Measurements from ENCODE around the gene SULT1C4. TPM values are rescaled to one million over a fixed set of nuclear protein-coding genes. Genes with fewer than 3 reads are reported as not detected.

SULT1C4 gene
- total RNA-seq, 2 donors from 2014 or later = 2.8 TPM; not detected in 1

DNA sequence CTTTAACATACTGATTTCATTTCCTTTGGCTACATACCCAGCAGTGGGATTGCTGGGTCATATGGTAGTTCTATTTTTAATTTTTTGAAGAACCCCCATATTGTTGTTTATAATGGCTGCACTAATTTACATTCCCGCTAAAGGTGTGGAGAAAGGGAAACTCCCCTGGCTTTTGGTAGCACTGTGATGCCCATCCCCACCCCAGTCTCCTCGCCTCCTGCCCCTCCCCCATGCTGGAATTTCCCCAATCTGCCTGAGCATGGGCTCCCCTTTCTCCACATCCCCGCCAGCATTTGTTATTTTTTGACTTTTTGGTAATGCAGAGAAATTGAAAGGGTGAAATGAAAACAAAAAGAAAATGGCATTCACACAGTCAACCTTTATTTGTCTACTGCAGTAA, 30.0 kb upstream of the SULT1C4 start:
- TF ChIP-seq, protein P1, sequence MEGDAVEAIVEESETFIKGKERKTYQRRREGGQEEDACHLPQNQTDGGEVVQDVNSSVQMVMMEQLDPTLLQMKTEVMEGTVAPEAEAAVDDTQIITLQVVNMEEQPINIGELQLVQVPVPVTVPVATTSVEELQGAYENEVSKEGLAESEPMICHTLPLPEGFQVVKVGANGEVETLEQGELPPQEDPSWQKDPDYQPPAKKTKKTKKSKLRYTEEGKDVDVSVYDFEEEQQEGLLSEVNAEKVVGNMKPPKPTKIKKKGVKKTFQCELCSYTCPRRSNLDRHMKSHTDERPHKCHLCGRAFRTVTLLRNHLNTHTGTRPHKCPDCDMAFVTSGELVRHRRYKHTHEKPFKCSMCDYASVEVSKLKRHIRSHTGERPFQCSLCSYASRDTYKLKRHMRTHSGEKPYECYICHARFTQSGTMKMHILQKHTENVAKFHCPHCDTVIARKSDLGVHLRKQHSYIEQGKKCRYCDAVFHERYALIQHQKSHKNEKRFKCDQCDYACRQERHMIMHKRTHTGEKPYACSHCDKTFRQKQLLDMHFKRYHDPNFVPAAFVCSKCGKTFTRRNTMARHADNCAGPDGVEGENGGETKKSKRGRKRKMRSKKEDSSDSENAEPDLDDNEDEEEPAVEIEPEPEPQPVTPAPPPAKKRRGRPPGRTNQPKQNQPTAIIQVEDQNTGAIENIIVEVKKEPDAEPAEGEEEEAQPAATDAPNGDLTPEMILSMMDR (IDR thresholded peaks at IDR 0.05) = no peak
- no peaks in the 10 kb centered on the region for H3K9me3 ChIP-seq

DNA sequence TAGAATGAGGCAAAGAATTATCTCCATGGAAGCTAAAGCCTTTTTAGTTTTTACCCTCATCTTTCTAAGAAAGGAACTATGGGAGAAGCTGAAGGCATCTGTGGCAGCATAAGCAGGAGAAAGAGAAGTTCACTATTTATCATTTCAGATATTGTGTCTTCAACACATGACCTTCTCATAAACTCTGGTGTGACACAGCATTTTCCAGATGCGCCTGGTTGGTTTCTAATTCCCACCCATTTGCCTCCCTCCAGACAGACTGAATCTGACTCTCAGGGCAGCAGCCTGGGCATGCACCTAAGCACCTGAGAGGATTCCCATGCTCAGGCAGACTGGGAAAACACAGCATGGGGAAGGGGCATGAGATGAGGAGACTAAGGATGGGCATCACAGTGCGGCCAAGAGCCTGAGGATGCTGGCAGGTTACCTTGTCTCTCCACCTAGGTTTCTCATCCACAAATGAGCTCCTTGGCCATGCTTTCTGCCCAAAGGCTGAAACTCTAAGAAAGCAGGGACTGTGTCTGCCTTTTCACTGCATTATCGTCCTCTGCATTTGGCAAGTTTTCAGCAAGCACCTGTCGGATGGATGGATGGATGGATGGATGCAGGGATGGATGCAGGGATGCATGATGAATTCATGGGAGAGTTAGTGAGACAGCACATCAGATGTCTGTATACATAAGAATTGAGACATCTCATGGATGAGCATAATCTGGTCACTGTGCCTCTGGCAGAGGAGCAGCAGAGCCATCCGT, 28.8 kb upstream of the SULT1C4 start:
- TF ChIP-seq, protein P1 (IDR thresholded peaks at IDR 0.05) = no peak
- no peaks in the 10 kb centered on the region for H3K27me3 ChIP-seq (replicated peaks; ENCODE audit: insufficient read depth)
- no peak for DNase-seq (ENCODE audit: low spot score)
- H3K4me1 ChIP-seq (ENCODE audit: control insufficient read depth in 1 of 2, low read depth in 2 of 2) = no peaks in the 10 kb centered on the region
- no peak overlapping the region for H3K4me3 ChIP-seq
- H3K36me3 ChIP-seq = no peaks in the 10 kb centered on the region
- no peaks in the 10 kb centered on the region for H3K9me3 ChIP-seq
- ATAC-seq (ENCODE audit: insufficient number of reproducible peaks, low FRiP score, low read depth) = no peak
- H3K27ac ChIP-seq = no peak overlapping the region

More for the DNA sequence above, 30.0 kb upstream of the SULT1C4 start:
- Histone ChIP-seq H3K4me1 (ENCODE audit: control insufficient read depth in 1 of 2, low read depth in 2 of 2) (no peaks in the 10 kb centered on the region), H3K36me3 (no peaks in the 10 kb centered on the region), H3K27ac (no peak overlapping the region), H3K4me3 (no peak overlapping the region), H3K27me3 (replicated peaks; ENCODE audit: insufficient read depth) (no peaks in the 10 kb centered on the region)
- DNase-seq (ENCODE audit: low spot score) (no peak), ATAC-seq (ENCODE audit: insufficient number of reproducible peaks, low FRiP score, low read depth) (no peak)

DNA sequence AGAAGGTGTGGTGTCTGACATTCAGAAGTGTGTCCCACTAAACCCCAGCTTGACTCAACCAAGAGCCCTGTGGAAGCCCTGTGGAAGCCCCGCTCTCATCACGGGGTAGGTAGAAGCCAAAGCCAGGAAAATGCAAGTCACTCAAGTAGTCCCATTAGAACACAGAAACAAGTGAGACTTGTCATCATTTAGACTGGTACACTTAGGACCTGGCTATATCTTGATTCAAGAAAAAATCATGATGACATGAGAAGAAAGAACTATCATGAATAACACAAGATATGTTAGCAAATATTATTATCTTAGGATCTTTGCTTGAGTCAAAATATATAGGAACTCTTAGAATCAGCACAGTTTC, 28.2 kb upstream of the SULT1C4 start:
- H3K9me3 ChIP-seq = no peaks in the 10 kb centered on the region
- no peaks in the 10 kb centered on the region for H3K36me3 ChIP-seq
- ATAC-seq (ENCODE audit: insufficient number of reproducible peaks, low FRiP score, low read depth) = no peak
- H3K27me3 ChIP-seq (replicated peaks; ENCODE audit: insufficient read depth) = no peaks in the 10 kb centered on the region
- TF ChIP-seq, protein P1 (IDR thresholded peaks at IDR 0.05) = no peak
- DNase-seq (ENCODE audit: low spot score) = no peak
- no peak overlapping the region for H3K4me3 ChIP-seq
- H3K27ac ChIP-seq = no peak overlapping the region
- H3K4me1 ChIP-seq (ENCODE audit: control insufficient read depth in 1 of 2, low read depth in 2 of 2) = no peaks in the 10 kb centered on the region

DNA sequence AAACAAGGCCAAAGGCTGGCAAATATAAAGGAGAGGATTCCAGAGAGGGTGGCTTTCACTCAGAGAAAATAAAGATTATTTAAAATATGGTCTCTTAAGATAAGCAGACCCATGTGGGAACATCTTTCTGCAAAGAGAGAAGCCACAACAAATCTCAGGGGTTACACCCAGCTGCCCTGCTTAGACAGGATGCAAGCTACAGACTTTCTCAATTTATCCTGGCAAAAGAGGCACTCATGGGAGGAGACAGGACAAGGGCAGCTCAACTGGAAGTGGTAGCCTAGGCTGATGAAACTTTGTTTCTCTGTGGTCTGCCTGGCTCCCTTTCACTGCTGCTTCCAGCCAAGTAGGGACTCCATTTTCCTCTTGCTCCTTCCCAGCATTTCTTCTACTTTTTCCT, 25.9 kb upstream of the SULT1C4 start:
- Histone ChIP-seq H3K27me3 (replicated peaks; ENCODE audit: insufficient read depth) (no peaks in the 10 kb centered on the region), H3K9me3 (no peaks in the 10 kb centered on the region), H3K27ac (no peak overlapping the region), H3K4me3 (no peak overlapping the region), H3K4me1 (ENCODE audit: control insufficient read depth in 1 of 2, low read depth in 2 of 2) (no peaks in the 10 kb centered on the region), H3K36me3 (no peaks in the 10 kb centered on the region)
- TF ChIP-seq, protein P1 (IDR thresholded peaks at IDR 0.05) = no peak
- no peak for ATAC-seq (ENCODE audit: insufficient number of reproducible peaks, low FRiP score, low read depth)
- DNase-seq (ENCODE audit: low spot score) = no peak

DNA sequence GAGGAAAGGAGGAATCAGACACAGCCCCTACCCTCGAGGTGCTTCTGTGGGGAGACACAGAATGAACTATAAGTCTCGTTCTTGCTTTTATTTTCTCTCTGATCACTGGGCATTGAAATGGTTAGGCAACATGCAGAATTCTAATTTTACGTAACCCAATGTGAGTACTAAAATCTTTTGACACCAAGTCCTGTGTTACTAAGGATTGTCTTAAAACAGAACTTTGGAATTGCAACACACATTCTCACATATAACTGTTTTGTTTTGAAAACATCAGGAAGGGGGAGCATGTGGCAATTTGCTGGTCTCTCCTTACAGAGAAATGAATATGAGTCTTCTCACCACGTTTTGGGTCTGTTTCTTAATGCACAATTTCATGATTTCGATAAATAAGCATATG, 23.6 kb upstream of the SULT1C4 start:
- Histone ChIP-seq H3K27me3 (replicated peaks; ENCODE audit: insufficient read depth) (no peaks in the 10 kb centered on the region), H3K36me3 (no peaks in the 10 kb centered on the region), H3K27ac (no peak overlapping the region), H3K4me3 (no peak overlapping the region), H3K4me1 (ENCODE audit: control insufficient read depth in 1 of 2, low read depth in 2 of 2) (no peaks in the 10 kb centered on the region), H3K9me3 (no peaks in the 10 kb centered on the region)
- ATAC-seq (ENCODE audit: insufficient number of reproducible peaks, low FRiP score, low read depth) (no peak), DNase-seq (ENCODE audit: low spot score) (no peak)
- TF ChIP-seq, protein P1 (IDR thresholded peaks at IDR 0.05) = no peak

All from thoracic aorta (tissue), 2 donors.